ENCODE data around the gene NCOA1.
"Not testable (repeated sequence)": the region's sequence is repeated elsewhere in the genome, so short reads cannot be mapped to it uniquely, and the experiment has no call there.

Gene NCOA1

GRCh38 chr2:24676493-24676892 is 185.4 kb downstream of the NCOA1 start:
- TF ChIP-seq, protein P1, sequence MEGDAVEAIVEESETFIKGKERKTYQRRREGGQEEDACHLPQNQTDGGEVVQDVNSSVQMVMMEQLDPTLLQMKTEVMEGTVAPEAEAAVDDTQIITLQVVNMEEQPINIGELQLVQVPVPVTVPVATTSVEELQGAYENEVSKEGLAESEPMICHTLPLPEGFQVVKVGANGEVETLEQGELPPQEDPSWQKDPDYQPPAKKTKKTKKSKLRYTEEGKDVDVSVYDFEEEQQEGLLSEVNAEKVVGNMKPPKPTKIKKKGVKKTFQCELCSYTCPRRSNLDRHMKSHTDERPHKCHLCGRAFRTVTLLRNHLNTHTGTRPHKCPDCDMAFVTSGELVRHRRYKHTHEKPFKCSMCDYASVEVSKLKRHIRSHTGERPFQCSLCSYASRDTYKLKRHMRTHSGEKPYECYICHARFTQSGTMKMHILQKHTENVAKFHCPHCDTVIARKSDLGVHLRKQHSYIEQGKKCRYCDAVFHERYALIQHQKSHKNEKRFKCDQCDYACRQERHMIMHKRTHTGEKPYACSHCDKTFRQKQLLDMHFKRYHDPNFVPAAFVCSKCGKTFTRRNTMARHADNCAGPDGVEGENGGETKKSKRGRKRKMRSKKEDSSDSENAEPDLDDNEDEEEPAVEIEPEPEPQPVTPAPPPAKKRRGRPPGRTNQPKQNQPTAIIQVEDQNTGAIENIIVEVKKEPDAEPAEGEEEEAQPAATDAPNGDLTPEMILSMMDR (IDR thresholded peaks at IDR 0.05; ENCODE audit: low read depth, low read length, missing control alignments) = no peak
- no peak overlapping the region for H3K4me3 ChIP-seq (ENCODE audit: low read depth, low read length)
- DNase-seq (ENCODE audit: low read depth) = no peak

- not testable (repeated sequence) for DNase-seq (ENCODE audit: low read depth); H3K4me3 ChIP-seq (ENCODE audit: low read depth, low read length)
Observed at GRCh38 chr2:24678066-24678465, 187.0 kb downstream of the NCOA1 start.

GRCh38 chr2:24680196-24680595 is 189.1 kb downstream of the NCOA1 start:
- no peak overlapping the region for H3K4me3 ChIP-seq (ENCODE audit: low read depth, low read length)
- TF ChIP-seq, protein P1 (IDR thresholded peaks at IDR 0.05; ENCODE audit: low read depth, low read length, missing control alignments) = no peak
- no peak for DNase-seq (ENCODE audit: low read depth)

GRCh38 chr2:24682304-24682703 is 191.2 kb downstream of the NCOA1 start:
- no peak for DNase-seq (ENCODE audit: low read depth)
- no peak overlapping the region for H3K4me3 ChIP-seq (ENCODE audit: low read depth, low read length)
- TF ChIP-seq, protein P1 (IDR thresholded peaks at IDR 0.05; ENCODE audit: low read depth, low read length, missing control alignments) = no peak

DNA sequence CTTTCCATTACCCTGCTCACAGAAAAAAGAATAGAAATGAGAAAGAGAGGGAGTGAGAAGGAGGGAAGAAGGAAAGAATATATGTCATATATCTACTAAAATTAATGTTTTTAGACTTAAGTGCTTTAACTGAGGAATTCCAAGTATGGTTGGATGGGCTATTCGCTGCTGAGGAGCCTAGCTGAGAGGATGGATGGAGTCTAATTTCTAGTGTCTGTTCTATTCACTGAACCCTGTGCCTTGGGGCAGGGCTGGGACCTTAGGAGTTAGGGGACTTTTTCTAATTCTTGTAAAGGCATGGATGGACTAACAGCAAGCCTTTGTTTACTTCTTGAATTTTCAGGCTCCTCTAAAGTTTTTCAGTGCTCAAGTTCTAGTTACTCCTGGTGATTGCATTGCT is 192.4 kb downstream of the NCOA1 start:
- TF ChIP-seq, protein P1 (IDR thresholded peaks at IDR 0.05; ENCODE audit: low read depth, low read length, missing control alignments) = no peak
- DNase-seq (ENCODE audit: low read depth) = no peak
- H3K4me3 ChIP-seq (ENCODE audit: low read depth, low read length) = no peak overlapping the region

- TF ChIP-seq, protein P1 (IDR thresholded peaks at IDR 0.05; ENCODE audit: low read depth, low read length, missing control alignments) = no peak
- DNase-seq (ENCODE audit: low read depth) = no peak
- no peak overlapping the region for H3K4me3 ChIP-seq (ENCODE audit: low read depth, low read length)
Observed at GRCh38 chr2:24690524-24690923, 199.5 kb downstream of the NCOA1 start.

DNA sequence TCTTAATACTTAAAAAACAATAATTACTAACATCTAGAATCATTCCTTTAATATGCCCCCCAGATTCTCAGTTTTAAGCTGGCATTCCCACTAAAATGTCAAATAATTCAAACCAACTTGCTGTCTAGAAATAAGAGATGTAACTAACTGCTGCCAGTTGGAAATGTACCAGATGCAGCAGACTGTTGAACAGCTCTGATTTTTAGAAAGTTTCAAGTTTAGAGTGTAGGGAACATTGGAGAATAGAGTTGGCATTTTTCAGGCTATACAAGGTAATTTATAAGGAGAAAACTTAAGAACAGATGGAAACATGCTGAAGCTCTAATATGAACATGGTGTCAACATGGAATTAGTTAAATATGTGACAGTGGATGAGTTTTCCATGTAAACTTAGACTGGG is 200.8 kb downstream of the NCOA1 start:
- DNase-seq (ENCODE audit: low read depth) = no peak
- H3K4me3 ChIP-seq (ENCODE audit: low read depth, low read length) = no peak overlapping the region
- TF ChIP-seq, protein P1 (IDR thresholded peaks at IDR 0.05; ENCODE audit: low read depth, low read length, missing control alignments) = no peak

DNA sequence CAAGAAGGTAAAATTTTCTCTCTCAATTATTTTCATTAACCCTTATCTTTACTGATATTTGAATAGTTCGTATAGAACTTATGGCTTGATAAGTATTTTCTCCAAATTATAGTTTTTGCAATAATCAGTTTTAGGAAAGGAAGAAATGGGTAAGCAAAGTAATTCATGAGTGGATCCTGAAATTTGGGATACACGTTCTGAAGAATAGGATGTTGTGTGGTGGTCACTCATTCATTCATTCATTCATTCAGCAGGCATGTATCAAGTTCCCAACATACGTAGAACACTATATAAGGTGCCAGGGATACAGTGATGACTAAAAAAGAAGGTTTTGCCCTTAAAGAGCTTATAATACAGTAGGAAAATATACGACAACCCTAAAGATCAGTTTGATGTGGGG is 206.7 kb downstream of the NCOA1 start:
- no peak for DNase-seq (ENCODE audit: low read depth)
- H3K4me3 ChIP-seq (ENCODE audit: low read depth, low read length) = no peak overlapping the region
- TF ChIP-seq, protein P1 (IDR thresholded peaks at IDR 0.05; ENCODE audit: low read depth, low read length, missing control alignments) = no peak
